Astrocyte of the spinal cord (primary cell): ENCODE results near the gene SHOX.

ENCODE experiments used
- DNase-seq: peaks from one replicate; pipeline ENCODE4 v3.0.0; 2011; ENCODE audit warnings: low read depth, low spot score
- H3K4me3 ChIP-seq: 2 replicates; pipeline ENCODE4 v1.5.1; 2011; ENCODE audit warnings: low read depth, mild to moderate bottlenecking, low read length, moderate library complexity
- in situ Hi-C: cut with HindIII; loops from 2 replicates; pipeline ENCODE4 v1.10.0; 2017; ENCODE audit warnings: low sequenced_read_pairs
- TF ChIP-seq, protein P1 (sequence below): IDR thresholded peaks from 2 replicates; pipeline ENCODE4 v1.5.1; 2012; ENCODE audit warnings: low read depth, mild to moderate bottlenecking, low read length, inconsistent platforms

Gene SHOX

DNA sequence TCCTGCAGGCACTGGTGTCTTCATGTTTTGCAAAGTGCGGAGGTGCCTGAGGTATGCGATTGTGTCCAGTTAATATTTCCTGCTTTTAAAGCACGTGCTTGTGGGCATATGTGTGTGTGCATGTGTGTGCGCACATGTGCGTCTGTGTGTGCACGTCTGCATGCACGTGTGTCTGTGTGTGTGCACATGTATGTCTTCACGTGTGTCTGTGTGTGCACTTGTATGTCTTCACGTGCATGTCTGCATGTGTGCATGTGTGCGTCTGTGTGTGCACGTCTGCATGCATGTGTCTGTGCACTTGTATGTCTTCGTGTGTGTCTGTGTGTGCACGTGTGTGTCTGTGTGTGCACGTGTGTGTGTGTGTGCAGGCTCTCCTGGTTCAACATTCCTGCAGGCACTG, 49.5 kb downstream of the SHOX start:
- no peak for DNase-seq
- in situ Hi-C loops = no loop called here
- H3K4me3 ChIP-seq = no peak overlapping the region
- TF ChIP-seq, protein P1, sequence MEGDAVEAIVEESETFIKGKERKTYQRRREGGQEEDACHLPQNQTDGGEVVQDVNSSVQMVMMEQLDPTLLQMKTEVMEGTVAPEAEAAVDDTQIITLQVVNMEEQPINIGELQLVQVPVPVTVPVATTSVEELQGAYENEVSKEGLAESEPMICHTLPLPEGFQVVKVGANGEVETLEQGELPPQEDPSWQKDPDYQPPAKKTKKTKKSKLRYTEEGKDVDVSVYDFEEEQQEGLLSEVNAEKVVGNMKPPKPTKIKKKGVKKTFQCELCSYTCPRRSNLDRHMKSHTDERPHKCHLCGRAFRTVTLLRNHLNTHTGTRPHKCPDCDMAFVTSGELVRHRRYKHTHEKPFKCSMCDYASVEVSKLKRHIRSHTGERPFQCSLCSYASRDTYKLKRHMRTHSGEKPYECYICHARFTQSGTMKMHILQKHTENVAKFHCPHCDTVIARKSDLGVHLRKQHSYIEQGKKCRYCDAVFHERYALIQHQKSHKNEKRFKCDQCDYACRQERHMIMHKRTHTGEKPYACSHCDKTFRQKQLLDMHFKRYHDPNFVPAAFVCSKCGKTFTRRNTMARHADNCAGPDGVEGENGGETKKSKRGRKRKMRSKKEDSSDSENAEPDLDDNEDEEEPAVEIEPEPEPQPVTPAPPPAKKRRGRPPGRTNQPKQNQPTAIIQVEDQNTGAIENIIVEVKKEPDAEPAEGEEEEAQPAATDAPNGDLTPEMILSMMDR = no peak

DNA sequence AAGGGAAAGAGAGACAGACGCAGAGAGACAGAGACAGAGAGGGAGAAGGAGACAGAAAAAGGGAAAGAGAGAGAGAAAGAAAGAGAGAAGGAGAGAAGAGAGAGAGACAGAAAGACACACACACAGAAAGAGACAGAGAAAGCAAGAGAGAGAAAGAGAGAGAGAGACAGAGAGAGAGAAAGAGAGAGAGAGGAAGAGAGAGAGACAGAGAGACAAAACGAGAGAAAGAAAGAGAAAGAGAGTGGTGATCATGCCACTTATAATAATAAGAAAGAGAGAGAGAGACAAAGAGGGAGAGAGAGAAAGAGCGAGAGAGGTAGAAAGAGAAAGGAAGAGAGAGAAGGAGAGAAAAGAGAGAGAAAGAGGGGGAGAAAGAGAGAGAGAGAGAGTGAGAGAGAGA, 51.4 kb downstream of the SHOX start:
- DNase-seq = no peak
- in situ Hi-C loops = no loop called here
- H3K4me3 ChIP-seq = no peak overlapping the region
- TF ChIP-seq, protein P1 = no peak

DNA sequence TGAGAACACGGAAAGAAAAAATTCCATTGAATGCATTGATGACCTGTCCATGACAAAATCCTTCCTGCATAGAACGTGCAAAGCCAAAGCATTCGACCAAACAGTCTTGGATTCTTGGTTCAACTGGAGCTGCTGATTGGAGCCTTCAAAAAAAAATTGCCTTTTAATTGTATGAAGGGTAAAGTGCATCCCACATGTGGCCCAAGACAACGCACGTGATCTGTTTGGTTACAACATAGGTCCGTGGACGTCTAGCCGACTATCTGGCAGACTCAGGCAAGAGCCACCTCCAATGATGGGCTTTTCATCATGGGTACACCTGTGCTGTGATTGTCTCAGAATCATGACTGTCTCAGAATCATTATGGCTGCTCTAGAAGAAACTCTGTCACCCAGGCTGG, 52.3 kb downstream of the SHOX start:
- H3K4me3 ChIP-seq = no peak overlapping the region
- no peak for DNase-seq
- TF ChIP-seq, protein P1 = no peak
- in situ Hi-C loops = no loop called here

DNA sequence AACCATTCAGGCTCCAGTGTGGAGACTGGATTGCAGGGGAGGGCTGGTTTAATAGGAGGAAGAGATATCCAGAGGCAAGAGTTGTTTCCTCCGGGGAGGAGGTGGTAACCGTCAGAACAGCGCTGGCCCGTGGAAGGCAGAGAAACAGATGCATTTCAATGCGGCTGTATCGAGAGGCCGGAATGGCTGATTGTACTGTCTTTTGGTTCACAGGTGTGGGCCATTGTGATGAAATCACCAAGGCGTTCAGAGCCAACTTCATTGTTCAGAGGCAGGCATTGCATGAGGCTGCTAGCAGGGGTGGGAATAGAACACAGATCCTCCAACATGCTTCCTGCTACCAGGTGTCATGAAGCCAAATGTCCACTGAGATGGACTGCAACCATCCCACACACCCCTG, 53.0 kb downstream of the SHOX start:
- TF ChIP-seq, protein P1 = no peak
- no peak overlapping the region for H3K4me3 ChIP-seq
- DNase-seq = no peak
- in situ Hi-C loops = no loop called here

DNA sequence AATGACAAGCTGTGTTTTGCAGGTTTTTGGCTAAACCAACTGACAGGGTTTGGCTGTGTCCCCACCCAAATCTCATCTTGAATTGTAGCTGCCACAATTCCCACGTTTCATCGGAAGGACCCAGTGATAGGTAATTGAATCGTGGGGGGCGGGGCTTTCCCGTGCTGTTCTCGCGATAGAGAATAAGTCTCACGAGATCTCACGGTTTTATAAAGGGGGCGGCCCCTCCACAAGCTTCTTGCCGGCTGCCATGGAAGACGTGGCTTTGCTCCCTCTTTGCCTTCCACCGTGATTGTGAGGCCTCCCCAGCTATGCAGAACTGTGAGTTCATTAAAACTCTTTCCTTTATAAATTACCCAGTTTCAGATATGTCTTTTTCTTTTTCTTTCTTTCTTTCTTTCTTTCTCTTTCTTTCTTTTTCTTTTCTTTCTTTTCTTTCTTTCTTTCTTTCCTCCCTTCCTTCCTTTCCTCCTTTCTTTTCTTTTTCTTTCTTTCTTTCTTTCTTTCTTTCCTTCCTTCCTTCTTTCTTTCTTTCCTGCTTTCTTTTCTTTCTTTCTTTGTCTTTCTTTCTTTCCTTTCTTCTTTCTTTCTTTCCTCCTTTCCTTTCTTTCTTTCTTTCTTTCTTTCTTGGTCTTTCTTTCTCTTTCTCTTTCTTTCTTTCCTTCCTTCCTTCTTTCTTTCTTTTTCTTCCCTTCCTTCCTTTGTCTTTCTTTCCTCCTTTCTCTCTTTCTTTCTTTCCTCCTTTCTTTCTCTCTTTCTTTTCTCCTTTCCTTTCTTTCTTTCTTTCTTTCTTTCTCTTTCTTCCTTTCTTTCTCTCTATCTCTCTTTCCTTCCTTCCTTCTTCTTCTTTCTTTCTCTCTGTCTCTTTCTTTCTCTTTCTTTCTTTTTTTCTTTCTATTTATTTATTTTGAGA, 54.8 kb downstream of the SHOX start:
- in situ Hi-C loops = no loop called here
- H3K4me3 ChIP-seq = no peak overlapping the region
- TF ChIP-seq, protein P1 = no peak
- no peak for DNase-seq

DNA sequence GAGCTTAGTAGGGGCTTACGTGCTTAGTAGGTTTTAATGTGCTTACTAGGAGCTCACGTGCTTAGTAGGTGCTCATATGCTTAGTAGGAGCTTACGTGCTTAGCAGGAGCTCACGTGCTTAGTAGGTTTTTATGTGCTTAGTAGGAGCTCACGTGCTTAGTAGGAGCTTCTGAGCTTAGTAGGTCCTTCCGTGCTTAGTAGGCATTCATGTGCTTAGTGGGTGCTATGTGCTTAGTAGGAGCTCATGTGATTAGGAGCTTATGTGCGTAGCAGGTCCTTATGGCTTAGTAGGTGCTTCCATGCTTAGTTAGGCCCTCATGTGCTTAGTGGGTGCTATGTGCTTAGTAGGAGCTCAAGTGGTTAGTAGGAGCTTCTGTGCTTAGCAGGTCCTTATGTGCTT, 59.4 kb downstream of the SHOX start:
- TF ChIP-seq, protein P1 = no peak
- in situ Hi-C loops = no loop called here
- H3K4me3 ChIP-seq = no peak overlapping the region
- DNase-seq = no peak
